Epidermal melanocyte (primary cell): Measurements from ENCODE around the gene TBC1D14.

Experiments used
- DNase-seq: peaks from one replicate; pipeline ENCODE4 v3.0.0; 2011; ENCODE audit warnings: low spot score; ENCODE audit not compliant: insufficient read length

Gene TBC1D14

GRCh38 chr4:6999172-7000086, 89.8 kb downstream of the TBC1D14 start:
- no peak for DNase-seq

GRCh38 chr4:7000421-7001176, 91.0 kb downstream of the TBC1D14 start:
- no peak for DNase-seq

GRCh38 chr4:7001271-7001670, 91.6 kb downstream of the TBC1D14 start:
- no peak for DNase-seq

- DNase-seq = no peak
These were observed 92.7 kb downstream of the TBC1D14 start for GRCh38 chr4:7002336-7002735.

- no peak for DNase-seq
These were observed 93.7 kb downstream of the TBC1D14 start for GRCh38 chr4:7003176-7003878.

GRCh38 chr4:7003879-7004240, 94.2 kb downstream of the TBC1D14 start:
- DNase-seq = no peak

- DNase-seq = peak; percentile 87
These were observed 94.7 kb downstream of the TBC1D14 start for GRCh38 chr4:7004331-7004730.

- no peak for DNase-seq
These were observed 95.9 kb downstream of the TBC1D14 start for GRCh38 chr4:7005571-7005970.

- peak; percentile 62 for DNase-seq
These were observed 96.8 kb downstream of the TBC1D14 start for GRCh38 chr4:7006411-7006810.

- DNase-seq = no peak
These were observed 97.7 kb downstream of the TBC1D14 start for GRCh38 chr4:7007142-7007907.

- no peak for DNase-seq
These were observed 98.3 kb downstream of the TBC1D14 start for GRCh38 chr4:7007944-7008343.

- no peak for DNase-seq
These were observed 99.9 kb downstream of the TBC1D14 start for GRCh38 chr4:7009564-7009963.

GRCh38 chr4:7013175-7013574, 103.5 kb downstream of the TBC1D14 start:
- DNase-seq = no peak

GRCh38 chr4:7014815-7015214, 105.2 kb downstream of the TBC1D14 start:
- DNase-seq = no peak

GRCh38 chr4:7015383-7016035, 105.9 kb downstream of the TBC1D14 start:
- DNase-seq = no peak

GRCh38 chr4:7016086-7016485, 106.5 kb downstream of the TBC1D14 start:
- DNase-seq = no peak

- no peak for DNase-seq
These were observed 106.9 kb downstream of the TBC1D14 start for GRCh38 chr4:7016512-7016911.

GRCh38 chr4:7017446-7018048, 107.9 kb downstream of the TBC1D14 start:
- DNase-seq = no peak

GRCh38 chr4:7018281-7018680, 108.7 kb downstream of the TBC1D14 start:
- no peak for DNase-seq

- no peak for DNase-seq
These were observed 109.7 kb downstream of the TBC1D14 start for GRCh38 chr4:7019367-7019766.
